ENCODE data around the gene SHISA7.

DNA sequence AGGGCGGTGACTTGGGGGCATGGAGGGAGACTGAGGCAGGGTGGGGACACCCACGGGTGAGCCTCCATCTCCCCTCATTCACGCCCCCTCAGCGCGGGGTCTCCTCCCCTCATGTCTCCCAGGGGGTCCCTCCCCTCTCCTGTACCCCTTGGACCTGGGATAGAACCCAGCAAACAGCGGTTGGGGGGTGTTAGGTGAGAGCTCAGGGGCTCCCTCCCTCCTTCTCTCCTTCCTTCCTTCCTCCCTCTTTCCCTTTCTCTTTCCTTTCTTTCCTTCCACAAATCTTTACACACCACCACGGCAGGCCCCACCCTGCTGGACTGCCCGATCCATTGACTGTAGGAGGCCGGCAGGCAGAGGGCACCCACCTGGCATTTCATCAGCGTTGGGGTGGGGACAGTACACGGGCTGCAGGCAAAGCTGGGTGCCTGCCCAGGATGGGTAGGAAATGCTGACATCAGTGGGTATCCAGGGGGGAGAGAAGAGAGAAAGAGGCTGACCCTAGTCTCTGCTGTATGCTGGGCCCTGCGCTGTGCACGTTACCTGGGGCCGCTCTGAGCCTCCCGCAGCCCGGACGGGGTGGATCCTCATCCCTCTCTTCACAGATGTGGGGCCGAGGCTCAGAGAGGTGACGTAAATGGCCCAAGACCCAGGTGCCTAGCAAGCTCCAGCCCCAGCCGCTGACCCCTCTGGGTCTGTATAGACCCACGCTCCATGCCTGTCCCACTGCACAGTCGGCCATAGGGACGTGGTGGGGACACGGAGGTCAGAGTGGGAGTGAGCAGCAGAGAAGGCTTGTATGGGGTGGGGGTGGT, 48.7 kb upstream of the SHISA7 start:
- TF ChIP-seq, protein P1, sequence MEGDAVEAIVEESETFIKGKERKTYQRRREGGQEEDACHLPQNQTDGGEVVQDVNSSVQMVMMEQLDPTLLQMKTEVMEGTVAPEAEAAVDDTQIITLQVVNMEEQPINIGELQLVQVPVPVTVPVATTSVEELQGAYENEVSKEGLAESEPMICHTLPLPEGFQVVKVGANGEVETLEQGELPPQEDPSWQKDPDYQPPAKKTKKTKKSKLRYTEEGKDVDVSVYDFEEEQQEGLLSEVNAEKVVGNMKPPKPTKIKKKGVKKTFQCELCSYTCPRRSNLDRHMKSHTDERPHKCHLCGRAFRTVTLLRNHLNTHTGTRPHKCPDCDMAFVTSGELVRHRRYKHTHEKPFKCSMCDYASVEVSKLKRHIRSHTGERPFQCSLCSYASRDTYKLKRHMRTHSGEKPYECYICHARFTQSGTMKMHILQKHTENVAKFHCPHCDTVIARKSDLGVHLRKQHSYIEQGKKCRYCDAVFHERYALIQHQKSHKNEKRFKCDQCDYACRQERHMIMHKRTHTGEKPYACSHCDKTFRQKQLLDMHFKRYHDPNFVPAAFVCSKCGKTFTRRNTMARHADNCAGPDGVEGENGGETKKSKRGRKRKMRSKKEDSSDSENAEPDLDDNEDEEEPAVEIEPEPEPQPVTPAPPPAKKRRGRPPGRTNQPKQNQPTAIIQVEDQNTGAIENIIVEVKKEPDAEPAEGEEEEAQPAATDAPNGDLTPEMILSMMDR (tag by site-specific recombination; IDR thresholded peaks at IDR 0.05) = no peak
- no peak for TF ChIP-seq TSHZ1 (tag by site-specific recombination; IDR thresholded peaks at IDR 0.05; ENCODE audit: borderline replicate concordance)
- TF ChIP-seq ZNF24 (tag by site-specific recombination; IDR thresholded peaks at IDR 0.05) = no peak
- no peak for TF ChIP-seq PBX3 (CRISPR knock-in tag; IDR thresholded peaks at IDR 0.05)
- no peak for TF ChIP-seq ZNF704 (tag by site-specific recombination; IDR thresholded peaks at IDR 0.05)
- no peak for TF ChIP-seq GLI4 (tag by site-specific recombination; IDR thresholded peaks at IDR 0.05)
